ENCODE results near the gene EIPR1. TPM values are rescaled to one million over a fixed set of nuclear protein-coding genes. Genes with fewer than 3 reads are reported as not detected.

Gene EIPR1
- total RNA-seq, 1 donor from 2014 or later = 10.9 TPM

- DNase-seq (ENCODE audit: low spot score) = no peak
- ATAC-seq = no peak
These were observed 209.3 kb downstream of the EIPR1 start for GRCh38 chr2:3168230-3168891.

GRCh38 chr2:3163401-3163800 lies 214.2 kb downstream of the EIPR1 start:
- ATAC-seq = no peak

GRCh38 chr2:3162442-3163077 lies 215.1 kb downstream of the EIPR1 start:
- DNase-seq (ENCODE audit: low spot score) = no peak
- no peak for ATAC-seq

More at GRCh38 chr2:3163401-3163800, 214.2 kb downstream of the EIPR1 start:
- no peak for DNase-seq (ENCODE audit: low spot score)

GRCh38 chr2:3160751-3161330 lies 216.8 kb downstream of the EIPR1 start:
- DNase-seq (ENCODE audit: low spot score) (no peak), ATAC-seq (no peak)

GRCh38 chr2:3159782-3160545 lies 217.7 kb downstream of the EIPR1 start:
- ATAC-seq (no peak), DNase-seq (ENCODE audit: low spot score) (no peak)

- ATAC-seq = no peak
- no peak for DNase-seq (ENCODE audit: low spot score)
These were observed 222.9 kb downstream of the EIPR1 start for GRCh38 chr2:3154700-3155099.

GRCh38 chr2:3154146-3154545 lies 223.5 kb downstream of the EIPR1 start:
- ATAC-seq (no peak), DNase-seq (ENCODE audit: low spot score) (no peak)

GRCh38 chr2:3151153-3151918 lies 226.3 kb downstream of the EIPR1 start:
- DNase-seq (ENCODE audit: low spot score) = no peak
- ATAC-seq = no peak

- DNase-seq (ENCODE audit: low spot score) (no peak), ATAC-seq (no peak)
These were observed 228.0 kb downstream of the EIPR1 start for GRCh38 chr2:3149441-3150217.

GRCh38 chr2:3148716-3149115 lies 228.9 kb downstream of the EIPR1 start:
- DNase-seq (ENCODE audit: low spot score) = no peak
- no peak for ATAC-seq

GRCh38 chr2:3147651-3148530 lies 229.7 kb downstream of the EIPR1 start:
- DNase-seq (ENCODE audit: low spot score) = no peak
- peak; percentile 8 for ATAC-seq

- DNase-seq (ENCODE audit: low spot score) (no peak), ATAC-seq (no peak)
These were observed 230.6 kb downstream of the EIPR1 start for GRCh38 chr2:3146772-3147650.

GRCh38 chr2:3146175-3146574 lies 231.4 kb downstream of the EIPR1 start:
- no peak for DNase-seq (ENCODE audit: low spot score)
- ATAC-seq = no peak

- ATAC-seq (no peak), DNase-seq (ENCODE audit: low spot score) (no peak)
These were observed 232.1 kb downstream of the EIPR1 start for GRCh38 chr2:3145471-3146021.

- DNase-seq (ENCODE audit: low spot score) (peak; percentile 19), ATAC-seq (no peak)
These were observed 232.8 kb downstream of the EIPR1 start for GRCh38 chr2:3144856-3145255.

- ATAC-seq = no peak
- peak; percentile 29 for DNase-seq (ENCODE audit: low spot score)
These were observed 234.0 kb downstream of the EIPR1 start for GRCh38 chr2:3143602-3144001.

GRCh38 chr2:3142961-3143571 lies 234.6 kb downstream of the EIPR1 start:
- DNase-seq (ENCODE audit: low spot score) (peak; percentile 35), ATAC-seq (no peak)

All from left lobe of liver (tissue), 2 donors.